NCI-H345 (cell line): Measurements from ENCODE around the gene TP53TG3C.
"Not testable (repeated sequence)": the region's sequence is repeated elsewhere in the genome, so short reads cannot be mapped to it uniquely, and the experiment has no call there.

ENCODE experiments used
- DNase-seq: peaks from one replicate; lab custom pipeline; 2025; lab: John Stamatoyannopoulos, UW

TP53TG3C gene

DNA sequence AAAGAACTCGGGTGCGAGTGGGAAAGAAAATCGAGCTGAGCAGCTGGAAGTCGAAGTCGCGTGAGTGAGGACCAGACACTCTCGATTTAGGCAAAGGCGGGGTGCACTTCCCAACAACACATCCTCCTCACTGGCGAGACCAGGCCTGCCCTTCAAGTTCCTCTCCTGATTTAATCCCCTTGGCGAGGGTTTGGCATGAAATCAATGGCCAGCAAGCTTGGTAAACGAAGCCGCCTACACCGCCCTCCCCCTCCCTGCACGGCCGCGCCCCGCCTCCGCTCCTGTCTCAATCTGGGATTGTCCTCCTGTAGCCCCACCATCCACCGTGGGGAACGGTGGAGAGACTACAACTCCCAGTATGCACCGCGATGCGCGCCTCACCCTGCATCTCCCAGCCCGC is at the start of gene TP53TG3C:
TSS of gene TP53TG3C (plus strand) at position 301 of the 400 bp plus-strand sequence. CDS start at position 369, 68 bp downstream.
- DNase-seq: not testable (repeated sequence)
